ENCODE results near the gene SEMA5B.

The SEMA5B gene

GRCh38 chr3:122925756-122926155, 101.8 kb downstream of the SEMA5B start:
- no peak for TF ChIP-seq CTCF (IDR thresholded peaks at IDR 0.05; ENCODE audit: low read depth, low read length)
- no peak overlapping the region for H3K27ac ChIP-seq
- H3K9me3 ChIP-seq (ENCODE audit: severe bottlenecking), result no peaks in the 10 kb centered on the region
- H3K4me3 ChIP-seq (ENCODE audit: low read depth, low read length), result no peak overlapping the region
- no peaks in the 10 kb centered on the region for H3K36me3 ChIP-seq
- no peaks in the 10 kb centered on the region for H3K27me3 ChIP-seq (ENCODE audit: insufficient read depth, low read depth, severe bottlenecking)
- no peak for DNase-seq

DNA sequence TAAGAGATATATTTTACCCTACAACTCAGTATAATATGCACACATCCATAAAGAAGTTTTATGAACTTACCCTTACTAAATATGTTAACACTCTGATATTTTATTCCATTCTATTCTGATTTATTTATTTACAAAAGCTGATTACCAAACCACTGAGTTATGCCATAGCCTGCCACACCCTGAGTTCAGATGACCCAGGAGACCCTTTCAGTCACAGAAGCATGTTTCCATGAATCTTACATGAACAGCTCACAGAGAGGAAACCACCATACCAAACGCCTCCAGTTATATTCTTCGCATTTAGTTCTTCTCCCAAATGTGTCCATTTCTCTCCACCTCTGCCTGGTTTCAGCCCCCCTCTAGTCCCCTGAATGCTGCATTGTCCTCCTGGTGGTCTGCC, 103.5 kb downstream of the SEMA5B start:
- H3K9me3 ChIP-seq (ENCODE audit: severe bottlenecking), result no peaks in the 10 kb centered on the region
- no peak overlapping the region for H3K27ac ChIP-seq
- no peaks in the 10 kb centered on the region for H3K27me3 ChIP-seq (ENCODE audit: insufficient read depth, low read depth, severe bottlenecking)
- H3K36me3 ChIP-seq, result no peaks in the 10 kb centered on the region
- no peak for TF ChIP-seq CTCF (IDR thresholded peaks at IDR 0.05; ENCODE audit: low read depth, low read length)
- no peak for DNase-seq
- no peak overlapping the region for H3K4me3 ChIP-seq (ENCODE audit: low read depth, low read length)

- no peaks in the 10 kb centered on the region for H3K27me3 ChIP-seq (ENCODE audit: insufficient read depth, low read depth, severe bottlenecking)
- H3K27ac ChIP-seq, result no peak overlapping the region
- TF ChIP-seq CTCF (IDR thresholded peaks at IDR 0.05; ENCODE audit: low read depth, low read length), result no peak
- H3K9me3 ChIP-seq (ENCODE audit: severe bottlenecking), result no peaks in the 10 kb centered on the region
- no peak for DNase-seq
- H3K4me3 ChIP-seq (ENCODE audit: low read depth, low read length), result no peak overlapping the region
- no peaks in the 10 kb centered on the region for H3K36me3 ChIP-seq
Observed at GRCh38 chr3:122923611-122924010, 104.0 kb downstream of the SEMA5B start.

DNA sequence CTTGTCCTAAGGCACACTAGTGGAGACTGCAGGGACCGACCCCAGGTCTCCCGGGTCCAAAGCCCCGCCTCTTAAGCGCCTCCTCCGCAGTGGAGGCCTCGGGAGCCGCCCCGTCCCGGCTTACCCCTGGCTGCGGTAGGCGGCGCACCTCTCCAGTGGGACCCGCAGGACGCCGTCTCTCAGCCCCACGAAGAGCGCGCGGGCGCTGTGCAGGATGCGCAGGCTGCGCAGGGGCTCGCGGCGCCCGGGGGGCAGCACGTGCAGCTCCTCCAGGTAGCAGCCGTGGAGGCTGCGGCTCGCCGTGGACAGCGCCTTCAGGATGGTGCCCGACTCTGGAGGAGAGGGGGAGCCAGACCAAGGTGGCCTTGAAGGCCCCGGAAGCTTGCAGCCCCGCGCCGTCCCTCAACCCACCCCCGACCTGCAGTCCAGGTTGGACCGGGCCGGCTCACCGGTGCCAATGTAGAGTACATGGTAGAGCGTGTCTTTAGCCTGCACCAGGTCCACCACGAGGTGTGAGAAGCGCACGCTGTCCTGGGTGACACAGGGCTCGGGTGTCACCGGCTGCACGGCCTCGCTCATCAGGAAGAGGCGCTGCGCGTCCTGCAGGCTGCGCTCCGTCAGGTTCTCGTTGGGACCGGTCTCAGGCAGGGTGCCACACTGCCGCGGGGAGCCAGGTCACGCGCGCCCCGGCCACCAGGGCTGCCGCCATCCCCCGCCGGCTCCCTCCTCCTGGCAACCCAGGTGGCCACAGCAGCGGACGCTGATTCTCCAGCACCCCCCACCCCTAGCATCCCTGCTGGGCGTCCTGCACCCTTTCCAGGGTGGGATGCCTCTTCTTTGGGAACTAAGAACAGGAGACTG, 105.5 kb downstream of the SEMA5B start:
- H3K9me3 ChIP-seq (ENCODE audit: severe bottlenecking), result no peaks in the 10 kb centered on the region
- H3K36me3 ChIP-seq, result no peaks in the 10 kb centered on the region
- H3K27me3 ChIP-seq (ENCODE audit: insufficient read depth, low read depth, severe bottlenecking), result no peaks in the 10 kb centered on the region
- DNase-seq, result no peak
- no peak for TF ChIP-seq CTCF (IDR thresholded peaks at IDR 0.05; ENCODE audit: low read depth, low read length)
- H3K27ac ChIP-seq, result no peak overlapping the region
- H3K4me3 ChIP-seq (ENCODE audit: low read depth, low read length), result no peak overlapping the region

DNA sequence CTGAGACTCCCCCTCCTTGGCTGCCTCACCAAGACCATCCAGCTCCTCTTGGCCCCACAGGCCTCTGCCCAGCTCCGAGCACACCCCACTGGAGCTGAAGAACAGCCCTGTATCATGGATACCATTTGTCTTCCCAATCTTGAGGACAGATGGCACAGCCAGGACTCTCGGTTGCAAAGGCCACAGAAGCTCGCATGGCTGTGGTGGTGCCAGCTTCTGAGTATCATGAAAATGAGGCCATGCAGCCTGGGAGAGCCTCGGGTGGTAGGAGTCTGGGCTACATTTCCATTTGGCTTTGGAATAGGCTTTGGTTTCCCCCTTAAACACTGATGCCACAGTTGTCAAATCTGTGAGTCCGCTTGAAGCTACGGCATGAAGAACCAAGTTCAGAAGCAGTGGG, 106.6 kb downstream of the SEMA5B start:
- Histone ChIP-seq H3K36me3 (no peaks in the 10 kb centered on the region), H3K4me3 (ENCODE audit: low read depth, low read length) (no peak overlapping the region), H3K27me3 (ENCODE audit: insufficient read depth, low read depth, severe bottlenecking) (no peaks in the 10 kb centered on the region), H3K9me3 (ENCODE audit: severe bottlenecking) (no peaks in the 10 kb centered on the region), H3K27ac (no peak overlapping the region)
- TF ChIP-seq CTCF (IDR thresholded peaks at IDR 0.05; ENCODE audit: low read depth, low read length), result no peak
- DNase-seq, result no peak

DNA sequence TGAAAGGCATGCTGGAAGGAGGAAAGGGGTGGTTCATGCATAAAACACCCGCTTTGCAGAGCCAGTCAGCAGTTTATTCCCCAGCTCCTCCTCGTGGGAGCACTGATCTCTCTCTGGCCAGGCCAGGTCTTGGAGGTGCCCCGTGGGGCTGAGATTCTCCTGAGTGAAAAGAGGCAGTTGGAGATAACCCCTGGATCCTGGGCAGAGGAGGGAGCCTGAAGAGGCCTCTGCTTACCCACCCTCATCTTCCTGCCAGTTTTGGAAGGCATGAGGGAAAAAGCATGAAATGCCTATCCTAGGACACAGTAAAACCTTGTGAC, 108.3 kb downstream of the SEMA5B start:
- H3K27ac ChIP-seq, result no peak overlapping the region
- H3K27me3 ChIP-seq (ENCODE audit: insufficient read depth, low read depth, severe bottlenecking), result no peaks in the 10 kb centered on the region
- TF ChIP-seq CTCF (IDR thresholded peaks at IDR 0.05; ENCODE audit: low read depth, low read length), result no peak
- no peak for DNase-seq
- H3K9me3 ChIP-seq (ENCODE audit: severe bottlenecking), result no peaks in the 10 kb centered on the region
- no peak overlapping the region for H3K4me3 ChIP-seq (ENCODE audit: low read depth, low read length)
- no peaks in the 10 kb centered on the region for H3K36me3 ChIP-seq
